Hematopoietic multipotent progenitor cell treated with erythropoietin and hydrocortisone succinate and interleukin-3 and kit ligand, for 4 days (in vitro differentiated cells): ENCODE measurements around the gene ITPR3.

Experiments
- DNase-seq: peaks from one replicate; pipeline ENCODE4 v3.0.0-alpha.2; 2015

Gene ITPR3

GRCh38 chr6:33671744-33672072, 50.6 kb downstream of the ITPR3 start:
- DNase-seq, result no peak

GRCh38 chr6:33672808-33673207, 51.7 kb downstream of the ITPR3 start:
- DNase-seq, result peak; percentile 72

GRCh38 chr6:33673851-33674250, 52.7 kb downstream of the ITPR3 start:
- DNase-seq, result no peak

- no peak for DNase-seq
Measured at GRCh38 chr6:33675968-33676367, 54.8 kb downstream of the ITPR3 start.

GRCh38 chr6:33676416-33677142, 55.5 kb downstream of the ITPR3 start:
- DNase-seq, result no peak

GRCh38 chr6:33677143-33677660, 56.1 kb downstream of the ITPR3 start:
- no peak for DNase-seq

- DNase-seq, result no peak
Measured at GRCh38 chr6:33677689-33678088, 56.6 kb downstream of the ITPR3 start.

GRCh38 chr6:33678233-33678931, 57.3 kb downstream of the ITPR3 start:
- no peak for DNase-seq

GRCh38 chr6:33678932-33679490, 57.9 kb downstream of the ITPR3 start:
- DNase-seq, result no peak

- no peak for DNase-seq
Measured at GRCh38 chr6:33679761-33680160, 58.6 kb downstream of the ITPR3 start.

GRCh38 chr6:33682341-33682740, 61.2 kb downstream of the ITPR3 start:
- no peak for DNase-seq

GRCh38 chr6:33683051-33683571, 62.0 kb downstream of the ITPR3 start:
- DNase-seq, result peak; percentile 17

- no peak for DNase-seq
Measured at GRCh38 chr6:33683576-33684427, 62.7 kb downstream of the ITPR3 start.

- DNase-seq, result no peak
Measured at GRCh38 chr6:33684428-33684896, 63.3 kb downstream of the ITPR3 start.

GRCh38 chr6:33684983-33685382, 63.9 kb downstream of the ITPR3 start:
- DNase-seq, result no peak

- no peak for DNase-seq
Measured at GRCh38 chr6:33685411-33686224, 64.5 kb downstream of the ITPR3 start.

- no peak for DNase-seq
Measured at GRCh38 chr6:33686225-33686924, 65.3 kb downstream of the ITPR3 start.

- no peak for DNase-seq
Measured at GRCh38 chr6:33686981-33687975, 66.2 kb downstream of the ITPR3 start.

GRCh38 chr6:33688006-33688405, 66.9 kb downstream of the ITPR3 start:
- DNase-seq, result no peak
